Measurements from ENCODE around the gene OGDHL.

OGDHL gene

GRCh38 chr10:49761201-49761788, 828 bp downstream of the OGDHL start:
- H3K27ac ChIP-seq (replicated peaks) = no peak overlapping the region
- H3K4me3 ChIP-seq (replicated peaks; ENCODE audit: insufficient read depth, low read length) = no peak overlapping the region
- TF ChIP-seq SPI1 (IDR thresholded peaks at IDR 0.05; ENCODE audit: borderline replicate concordance, low read depth) (no peak), POLR2AphosphoS5 (IDR thresholded peaks at IDR 0.05; ENCODE audit: low read depth) (no peak), GABPA (IDR thresholded peaks at IDR 0.05; ENCODE audit: low read depth) (no peak)
- DNase-seq (ENCODE audit: low read depth in 1 of 2, low spot score in 1 of 2) = no peak
- peaks cover 10% of the 10 kb centered on the region for H3K27me3 ChIP-seq (ENCODE audit: insufficient read depth, poor library complexity, severe bottlenecking)

- TF ChIP-seq SPI1 (IDR thresholded peaks at IDR 0.05; ENCODE audit: borderline replicate concordance, low read depth) = no peak
- TF ChIP-seq POLR2AphosphoS5 (IDR thresholded peaks at IDR 0.05; ENCODE audit: low read depth) = no peak
- no peak for TF ChIP-seq GABPA (IDR thresholded peaks at IDR 0.05; ENCODE audit: low read depth)
- no peak for TF ChIP-seq REST (IDR thresholded peaks at IDR 0.05; ENCODE audit: insufficient replicate concordance, low read depth)
- TF ChIP-seq CTCF (IDR thresholded peaks at IDR 0.05; ENCODE audit: insufficient read depth, low read length) = no peak
- peaks cover 10% of the 10 kb centered on the region for H3K27me3 ChIP-seq (ENCODE audit: insufficient read depth, poor library complexity, severe bottlenecking)
- H3K27ac ChIP-seq (replicated peaks) = no peak overlapping the region
- H3K4me3 ChIP-seq (replicated peaks; ENCODE audit: insufficient read depth, low read length) = no peak overlapping the region
- DNase-seq (ENCODE audit: low read depth in 1 of 2, low spot score in 1 of 2) = no peak
Measured at GRCh38 chr10:49760789-49761188, 1.3 kb downstream of the OGDHL start.

- no peak for DNase-seq (ENCODE audit: low read depth in 1 of 2, low spot score in 1 of 2)
- no peak overlapping the region for H3K4me3 ChIP-seq (replicated peaks; ENCODE audit: insufficient read depth, low read length)
Measured at GRCh38 chr10:49759787-49760551, 2.2 kb downstream of the OGDHL start.

More at GRCh38 chr10:49759787-49760551, 2.2 kb downstream of the OGDHL start:
- Histone ChIP-seq H3K27me3 (ENCODE audit: insufficient read depth, poor library complexity, severe bottlenecking) (peaks cover 10% of the 10 kb centered on the region), H3K27ac (replicated peaks) (no peak overlapping the region)
- no peak for TF ChIP-seq GABPA (IDR thresholded peaks at IDR 0.05; ENCODE audit: low read depth)
- TF ChIP-seq CTCF (IDR thresholded peaks at IDR 0.05; ENCODE audit: insufficient read depth, low read length) = no peak
- no peak for TF ChIP-seq REST (IDR thresholded peaks at IDR 0.05; ENCODE audit: insufficient replicate concordance, low read depth)
- TF ChIP-seq POLR2AphosphoS5 (IDR thresholded peaks at IDR 0.05; ENCODE audit: low read depth) = no peak
- TF ChIP-seq SPI1 (IDR thresholded peaks at IDR 0.05; ENCODE audit: borderline replicate concordance, low read depth) = no peak
